NCI-H1092 (cell line): Measurements from ENCODE around the gene ADAMTS17.

Experiments used
- DNase-seq: peaks from one replicate; lab custom pipeline; 2025; lab: John Stamatoyannopoulos, UW

ADAMTS17 gene

GRCh38 chr15:100170291-100171210, 171.2 kb downstream of the ADAMTS17 start:
- no peak for DNase-seq

DNA sequence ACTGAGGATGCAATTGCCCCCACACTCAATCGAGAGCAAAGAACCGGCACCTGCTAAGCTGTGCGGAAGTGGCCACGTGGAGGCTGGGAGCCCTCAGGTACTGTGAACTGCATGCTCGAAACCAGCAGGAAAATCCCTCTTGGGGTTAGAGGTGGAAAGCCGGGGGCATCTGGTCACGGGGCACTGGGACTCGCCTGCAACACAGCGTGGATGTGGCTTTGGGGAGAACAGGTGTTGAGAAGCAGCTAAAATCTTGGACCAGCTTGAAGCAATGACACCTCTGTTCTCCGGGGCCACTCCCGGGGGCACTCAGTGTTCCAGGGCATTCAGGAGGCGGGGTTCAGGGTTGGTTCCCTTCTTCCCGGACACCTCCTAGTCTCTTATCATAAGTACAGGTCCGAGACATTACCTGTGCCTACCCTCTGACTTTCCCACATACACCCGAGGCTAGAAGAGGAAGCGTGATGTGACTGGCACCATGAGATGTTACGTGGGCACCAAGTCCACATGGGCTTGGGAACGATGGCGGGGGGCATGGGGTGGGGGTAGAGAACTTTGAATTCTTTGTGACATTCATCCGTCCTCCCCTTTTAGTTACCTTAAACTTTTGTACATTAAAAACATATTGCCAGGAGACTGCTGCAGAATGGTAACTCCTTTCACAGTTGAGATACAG, 172.0 kb downstream of the ADAMTS17 start:
- DNase-seq, result no peak

- no peak for DNase-seq
Observed at GRCh38 chr15:100168787-100169186, 173.0 kb downstream of the ADAMTS17 start.

DNA sequence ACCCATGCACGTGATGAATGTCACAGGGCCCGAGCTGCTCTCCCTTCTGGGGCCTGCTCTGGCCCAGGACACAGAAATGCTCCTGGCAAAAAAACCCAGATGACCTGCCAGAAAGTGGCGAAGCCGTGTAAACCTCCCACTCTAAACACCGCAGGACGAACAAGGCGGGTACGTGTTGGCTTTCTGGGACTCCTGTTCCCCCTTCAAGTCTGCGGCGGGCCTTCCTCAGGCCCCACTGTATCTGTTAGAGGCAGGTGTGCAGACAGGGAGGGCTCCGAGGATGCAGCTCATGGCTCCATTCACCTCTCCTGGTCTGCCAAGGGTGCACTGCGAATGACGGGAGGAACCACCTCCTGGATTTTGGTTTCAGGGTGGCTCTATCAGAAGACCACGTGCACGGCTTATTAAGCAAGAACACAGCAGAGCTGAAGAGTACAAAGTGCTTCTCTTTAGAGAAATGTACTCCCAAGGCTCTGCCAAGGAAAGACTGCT, 173.8 kb downstream of the ADAMTS17 start:
- no peak for DNase-seq

DNA sequence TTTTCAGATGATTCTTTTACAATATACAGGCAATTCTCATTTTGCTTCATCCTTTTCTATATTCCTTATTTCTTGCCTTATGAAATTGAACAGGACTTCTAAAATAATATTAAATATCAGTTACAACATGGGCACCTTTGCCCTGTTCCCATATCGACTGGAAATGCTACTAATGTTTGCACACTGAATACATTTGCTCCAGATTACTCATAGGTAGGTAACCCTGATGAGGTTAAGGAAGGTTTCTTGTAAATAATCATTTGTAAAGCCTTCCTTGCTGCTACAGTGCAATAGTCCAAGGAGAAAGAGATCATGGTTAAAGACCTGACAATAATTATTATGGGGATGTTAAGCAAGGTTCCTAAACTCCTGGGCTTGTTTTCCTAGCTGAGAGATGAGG, 175.5 kb downstream of the ADAMTS17 start:
- DNase-seq, result no peak

DNA sequence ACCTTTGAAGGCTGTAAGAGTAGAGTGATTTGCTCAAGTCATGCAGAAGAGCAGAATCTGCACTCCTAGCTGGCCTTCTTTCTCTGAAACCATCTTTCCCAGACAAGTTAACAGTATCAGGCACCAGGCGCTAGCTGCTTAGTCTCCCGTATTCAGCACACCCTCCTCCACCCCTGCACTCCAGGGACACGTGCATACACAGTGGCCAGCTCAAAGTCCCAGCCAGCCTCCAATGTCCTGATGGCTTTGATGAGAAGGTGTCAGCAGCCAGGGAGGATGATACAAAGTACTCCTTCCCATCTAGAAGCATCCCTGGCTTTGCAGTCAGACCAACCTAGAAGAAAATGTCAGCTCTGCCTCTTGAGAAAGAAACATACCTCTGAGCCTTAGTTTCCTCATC, 177.8 kb downstream of the ADAMTS17 start:
- DNase-seq, result no peak

DNA sequence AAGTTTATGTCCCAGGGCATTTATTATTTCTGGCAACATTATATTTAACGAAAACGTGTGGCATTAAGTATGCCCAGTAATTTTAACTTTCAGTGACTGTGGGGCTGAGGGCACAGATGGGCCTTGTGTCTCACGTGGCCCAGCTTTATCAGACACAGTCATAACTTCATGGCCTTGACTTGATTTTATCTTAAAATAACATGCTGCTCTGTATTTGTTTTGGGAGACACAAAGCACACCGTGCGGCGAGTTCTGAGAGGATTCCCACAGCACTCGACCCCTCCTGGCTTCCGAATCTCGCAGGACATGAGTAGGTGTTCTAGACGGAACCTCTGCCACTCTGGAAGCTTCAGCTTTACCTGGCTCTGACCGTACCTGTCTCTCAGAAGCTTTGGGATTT, 180.8 kb downstream of the ADAMTS17 start:
- DNase-seq, result no peak

GRCh38 chr15:100159436-100159835, 182.3 kb downstream of the ADAMTS17 start:
- DNase-seq, result no peak

- no peak for DNase-seq
Observed at GRCh38 chr15:100158356-100158755, 183.4 kb downstream of the ADAMTS17 start.

GRCh38 chr15:100156201-100156600, 185.6 kb downstream of the ADAMTS17 start:
- no peak for DNase-seq

DNA sequence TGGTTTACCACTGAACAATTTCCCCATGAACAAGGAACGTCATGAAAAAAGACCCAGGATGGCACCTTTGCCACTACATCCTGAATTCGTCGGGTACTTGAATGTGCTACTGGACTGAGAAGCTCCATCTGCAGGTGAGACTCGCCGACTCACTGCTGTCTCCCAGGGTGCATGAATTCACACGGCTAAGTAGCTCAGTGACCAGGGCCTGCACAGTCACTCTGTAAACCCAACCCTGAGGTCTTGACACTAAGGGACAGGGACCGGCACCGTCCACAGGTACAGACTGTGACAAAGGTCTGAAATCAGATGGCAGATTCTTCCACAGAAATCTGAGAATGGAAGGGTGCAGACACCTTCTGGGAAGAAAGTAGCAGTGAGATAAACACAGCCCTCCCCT, 187.4 kb downstream of the ADAMTS17 start:
- DNase-seq, result no peak

- no peak for DNase-seq
Observed at GRCh38 chr15:100152463-100152862, 189.3 kb downstream of the ADAMTS17 start.

- DNase-seq, result no peak
Observed at GRCh38 chr15:100150906-100151305, 190.9 kb downstream of the ADAMTS17 start.

GRCh38 chr15:100147828-100148227, 193.9 kb downstream of the ADAMTS17 start:
- DNase-seq, result no peak

- DNase-seq, result no peak
Observed at GRCh38 chr15:100143378-100143777, 198.4 kb downstream of the ADAMTS17 start.

DNA sequence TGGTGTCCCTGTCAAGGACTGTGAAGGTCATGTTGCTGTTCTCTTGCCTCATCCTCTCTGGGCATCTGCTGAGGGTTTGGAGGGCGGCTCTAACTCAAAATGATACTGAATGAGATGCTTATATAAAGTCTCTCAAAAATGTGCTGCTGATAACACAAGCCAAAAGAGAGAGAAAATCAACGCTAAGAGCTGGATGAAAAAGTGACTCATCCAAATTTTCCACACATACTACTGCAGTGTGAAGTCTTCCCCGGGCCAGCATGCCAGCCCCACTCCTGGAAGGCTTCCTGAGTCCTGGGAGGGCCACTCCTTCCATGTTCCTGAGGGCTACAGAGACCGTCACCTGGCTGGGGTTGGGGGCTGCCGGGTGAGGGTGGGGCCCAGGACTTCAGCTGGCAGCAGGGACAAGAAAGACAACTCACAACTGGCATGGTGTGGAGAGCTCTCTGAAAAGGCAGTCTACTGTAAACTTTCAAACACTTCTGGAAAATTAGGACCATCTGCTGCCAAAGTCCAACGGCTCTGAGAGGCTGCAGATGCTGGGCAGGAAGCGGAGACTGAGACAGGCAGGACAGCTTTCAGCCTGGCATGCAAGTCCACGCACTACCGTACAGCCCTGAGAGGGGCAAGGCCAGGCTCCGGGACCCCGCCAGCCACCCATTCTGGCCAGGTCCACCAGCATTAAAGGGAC, 200.3 kb downstream of the ADAMTS17 start:
- DNase-seq, result no peak

GRCh38 chr15:100140527-100141308, 201.1 kb downstream of the ADAMTS17 start:
- no peak for DNase-seq

GRCh38 chr15:100134586-100134985, 207.2 kb downstream of the ADAMTS17 start:
- no peak for DNase-seq

DNA sequence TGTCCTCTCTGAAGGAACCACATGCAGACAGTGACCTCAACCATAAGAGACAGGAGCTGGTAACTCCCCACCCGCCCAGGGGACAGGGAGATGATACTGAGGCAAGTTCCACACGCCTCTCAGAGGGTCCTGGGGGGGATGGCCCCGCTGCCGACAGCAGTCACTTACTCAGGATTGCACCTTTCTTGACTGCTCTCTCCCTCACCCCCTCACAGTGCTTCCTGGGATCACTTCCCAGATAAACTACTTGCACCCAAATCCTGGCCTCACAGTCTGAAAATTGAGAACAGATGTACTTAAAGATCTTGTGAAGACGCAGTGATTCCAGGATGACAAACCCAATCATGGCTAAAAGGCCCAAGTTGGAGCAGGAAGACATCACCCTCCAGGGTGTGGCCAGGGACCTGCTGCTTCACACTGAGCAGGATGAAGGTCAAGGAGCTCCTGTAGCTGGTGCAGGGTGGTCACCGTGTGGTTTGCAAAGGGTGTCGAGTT, 207.6 kb downstream of the ADAMTS17 start:
- DNase-seq, result no peak

GRCh38 chr15:100133001-100133400, 208.8 kb downstream of the ADAMTS17 start:
- DNase-seq, result no peak

DNA sequence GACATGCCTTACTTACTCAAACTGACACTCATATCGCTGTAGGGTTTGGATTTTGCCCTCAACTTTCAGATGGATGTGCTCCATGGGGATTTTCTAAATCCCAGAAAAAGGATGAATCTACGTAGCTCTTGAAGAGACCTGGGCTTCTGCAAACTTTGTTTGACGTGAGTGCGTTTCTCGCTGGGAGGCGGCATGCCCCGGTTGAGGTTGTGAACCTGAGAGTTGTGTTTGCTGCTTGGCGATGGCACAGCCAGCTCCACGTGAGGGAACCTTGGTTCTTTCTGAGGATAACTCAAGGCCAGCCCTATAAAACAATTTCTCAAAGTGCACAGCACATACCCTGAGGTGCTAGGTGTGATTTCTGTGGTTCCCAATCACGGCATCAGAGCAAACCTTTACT, 209.5 kb downstream of the ADAMTS17 start:
- no peak for DNase-seq
